Measurements from ENCODE around the gene EFEMP2.

EFEMP2 gene

DNA sequence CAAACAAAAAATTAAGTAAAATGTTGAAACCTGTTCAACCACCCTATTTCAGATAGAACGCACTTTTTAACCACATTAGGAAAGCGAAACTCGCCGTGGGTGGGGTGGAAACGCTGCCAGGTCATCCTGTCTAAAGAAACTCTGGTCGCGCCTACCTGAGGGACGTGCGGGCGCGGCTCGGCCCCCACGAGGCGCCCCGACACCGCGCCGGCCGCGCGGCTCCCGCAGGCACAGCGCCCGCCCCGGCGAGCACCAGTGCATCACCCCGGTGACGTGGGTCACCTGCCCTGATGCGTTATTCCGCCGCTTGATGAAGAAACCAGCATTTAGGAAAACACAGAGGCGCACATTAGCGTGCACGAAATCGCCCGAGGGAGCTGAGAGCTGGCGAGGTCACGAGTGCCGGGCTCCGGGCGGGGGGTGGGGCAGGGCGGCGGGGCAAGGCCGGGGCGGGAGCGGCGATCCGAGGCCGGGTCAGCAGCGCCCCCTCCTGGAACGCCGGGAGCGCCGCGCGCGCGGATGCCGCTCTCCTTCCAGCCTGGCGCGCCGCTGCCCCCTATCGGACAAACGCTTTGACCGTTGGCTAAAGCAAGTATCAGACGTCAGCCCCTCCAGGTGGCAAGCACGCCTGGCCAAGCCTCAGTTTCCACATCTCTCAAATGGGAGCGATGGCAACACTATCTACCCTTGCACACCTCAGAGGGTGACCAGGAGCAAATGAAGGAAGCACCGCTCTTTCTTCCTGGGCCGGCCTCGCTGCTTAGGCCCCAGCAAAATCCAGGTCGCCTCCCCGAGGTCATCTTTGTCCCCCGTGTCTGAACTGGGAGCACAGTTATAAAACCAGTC, 54.5 kb downstream of the EFEMP2 start:
- DNase-seq = peak; percentile 77

DNA sequence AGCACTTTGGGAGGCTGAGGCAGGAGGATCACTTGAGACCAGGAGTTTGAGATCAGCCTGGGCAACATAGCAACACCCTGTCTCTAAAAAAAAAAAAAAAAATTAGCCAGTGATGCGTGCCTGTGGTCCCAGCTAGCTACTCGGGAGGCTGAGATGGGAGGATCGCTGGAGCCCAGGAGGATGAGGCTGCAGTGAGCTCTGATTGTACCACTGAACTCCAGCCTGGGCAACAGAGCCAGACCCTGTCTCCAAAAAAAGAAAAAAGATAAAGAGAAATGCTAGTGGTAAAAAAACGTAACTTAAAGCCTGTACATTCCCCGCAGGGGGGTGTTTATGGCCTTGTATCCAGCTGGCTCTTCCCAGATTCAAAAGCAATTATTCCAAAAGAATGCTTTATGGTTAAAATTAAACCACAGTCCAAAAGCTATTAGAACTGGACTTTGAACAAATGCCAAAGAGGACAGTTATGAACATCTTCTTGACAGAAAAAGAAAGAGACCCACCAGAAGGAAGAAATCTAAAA, 55.2 kb downstream of the EFEMP2 start:
- peak; percentile 23 for DNase-seq

- DNase-seq = no peak
These were observed 55.9 kb downstream of the EFEMP2 start for GRCh38 chr11:65816696-65817095.
